Measurements from ENCODE around the gene CUTC. TPM values are rescaled to one million over a fixed set of nuclear protein-coding genes. Genes with fewer than 3 reads are reported as not detected.
"Not testable (repeated sequence)": the region's sequence is repeated elsewhere in the genome, so short reads cannot be mapped to it uniquely, and the experiment has no call there.

CUTC gene
- total RNA-seq (2014; rRNA removed; shearing (Covaris generic)), result 19.6 and 20.3 TPM in 2 replicates

GRCh38 chr10:99732033-99732842, at the start of gene CUTC, which contains the start of gene COX15:
CUTC (plus strand) TSS chr10:99732234; CDS start chr10:99732349, 115 bp downstream.
COX15 (minus strand) TSS chr10:99732127; CDS start chr10:99732049, 78 bp downstream.
- peak; percentile 93 for DNase-seq (ENCODE audit: low read depth)

- no peak for DNase-seq (ENCODE audit: low read depth)
These were observed 49.3 kb upstream of the CUTC start for GRCh38 chr10:99682752-99683151.

- no peak for DNase-seq (ENCODE audit: low read depth)
These were observed 46.5 kb upstream of the CUTC start for GRCh38 chr10:99685597-99685967.

GRCh38 chr10:99689461-99689860, 42.6 kb upstream of the CUTC start:
- DNase-seq (ENCODE audit: low read depth), result no peak

GRCh38 chr10:99693933-99694583, 38.0 kb upstream of the CUTC start:
- no peak for DNase-seq (ENCODE audit: low read depth)

GRCh38 chr10:99695761-99696160, 36.3 kb upstream of the CUTC start:
- no peak for DNase-seq (ENCODE audit: low read depth)

GRCh38 chr10:99698504-99699080, 33.4 kb upstream of the CUTC start:
- DNase-seq (ENCODE audit: low read depth), result peak; percentile 4

- DNase-seq (ENCODE audit: low read depth), result no peak
These were observed 31.4 kb upstream of the CUTC start for GRCh38 chr10:99700649-99701048.

- DNase-seq (ENCODE audit: low read depth), result no peak
These were observed 23.5 kb upstream of the CUTC start for GRCh38 chr10:99708428-99709012.

GRCh38 chr10:99709480-99710229, 22.4 kb upstream of the CUTC start:
- DNase-seq (ENCODE audit: low read depth), result peak; percentile 35

GRCh38 chr10:99711129-99711719, 20.8 kb upstream of the CUTC start:
- DNase-seq (ENCODE audit: low read depth), result peak; percentile 47

GRCh38 chr10:99714446-99714845, 17.6 kb upstream of the CUTC start:
- no peak for DNase-seq (ENCODE audit: low read depth)

GRCh38 chr10:99720387-99720786, 11.6 kb upstream of the CUTC start:
- DNase-seq (ENCODE audit: low read depth), result no peak

GRCh38 chr10:99730026-99730425, 2.0 kb upstream of the CUTC start:
- DNase-seq (ENCODE audit: low read depth), result no peak

- no peak for DNase-seq (ENCODE audit: low read depth)
These were observed 565 bp upstream of the CUTC start for GRCh38 chr10:99731306-99732032.

- no peak for DNase-seq (ENCODE audit: low read depth)
These were observed 1.3 kb downstream of the CUTC start for GRCh38 chr10:99733366-99733765.

- DNase-seq (ENCODE audit: low read depth), result not testable (repeated sequence)
These were observed 2.1 kb downstream of the CUTC start for GRCh38 chr10:99734111-99734510.

GRCh38 chr10:99740260-99740659, 8.2 kb downstream of the CUTC start:
- DNase-seq (ENCODE audit: low read depth), result no peak

- no peak for DNase-seq (ENCODE audit: low read depth)
These were observed 9.0 kb downstream of the CUTC start for GRCh38 chr10:99740933-99741559.

- peak; percentile 3 for DNase-seq (ENCODE audit: low read depth)
These were observed 10.2 kb downstream of the CUTC start for GRCh38 chr10:99742254-99742653.

Data from RPMI7951 (cell line).